Frontal cortex (tissue), 4 donors: ENCODE results near the gene MBNL2. TPM values are rescaled to one million over a fixed set of nuclear protein-coding genes. Genes with fewer than 3 reads are reported as not detected.
"Not testable (repeated sequence)": the region's sequence is repeated elsewhere in the genome, so short reads cannot be mapped to it uniquely, and the experiment has no call there.

Experiments
- DNase-seq, 2 donors: peaks; one replicate each; pipeline ENCODE4 v3.0.0; 2012; ENCODE audit warnings: low spot score in 2 of 2
- FAIRE-seq: peaks from 2 replicates; lab custom pipeline; 2012; peaks lifted over from hg19 to GRCh38; lab: Jason Lieb, UNC
- total RNA-seq: library from RNA; depleted of rRNA; stranded (reverse); fragments of >200 nt; gene quantifications from one replicate; pipeline ENCODE4 v1.2.3, GENCODE V29; 2014
- donor health status: control.
- donor health status: control.
- donor health status: control.

Gene MBNL2
- total RNA-seq, 1 donor from 2014 or later, result 26.5 TPM

GRCh38 chr13:97205982-97206381 lies 16.2 kb upstream of the MBNL2 start:
- DNase-seq, result no peak
- no peak for FAIRE-seq

- FAIRE-seq, DNase-seq: not testable (repeated sequence)
Observed at GRCh38 chr13:97207252-97207651, 14.9 kb upstream of the MBNL2 start.

GRCh38 chr13:97211300-97211699 lies 10.8 kb upstream of the MBNL2 start:
- DNase-seq (no peak), FAIRE-seq (no peak)

GRCh38 chr13:97212004-97212403 lies 10.1 kb upstream of the MBNL2 start:
- DNase-seq, result no peak
- FAIRE-seq, result no peak

GRCh38 chr13:97212601-97213040 lies 9.5 kb upstream of the MBNL2 start:
- FAIRE-seq (no peak), DNase-seq (no peak)

- DNase-seq (no peak), FAIRE-seq (no peak)
Observed at GRCh38 chr13:97214921-97215320, 7.2 kb upstream of the MBNL2 start.

GRCh38 chr13:97215325-97215724 lies 6.8 kb upstream of the MBNL2 start:
- FAIRE-seq, result no peak
- no peak for DNase-seq

- DNase-seq (no peak), FAIRE-seq (no peak)
Observed at GRCh38 chr13:97219226-97219625, 2.9 kb upstream of the MBNL2 start.

- no peak for DNase-seq
Observed at GRCh38 chr13:97220151-97220900, 1.8 kb upstream of the MBNL2 start.

GRCh38 chr13:97221046-97221445 lies 1.1 kb upstream of the MBNL2 start:
- DNase-seq (no peak), FAIRE-seq (no peak)

More at GRCh38 chr13:97220151-97220900, 1.8 kb upstream of the MBNL2 start:
- no peak for FAIRE-seq

- no peak for DNase-seq
- no peak for FAIRE-seq
Observed at GRCh38 chr13:97221466-97221865, 667 bp upstream of the MBNL2 start.

GRCh38 chr13:97223037-97223710 lies 1.0 kb downstream of the MBNL2 start:
- FAIRE-seq (no peak), DNase-seq (no peak)

GRCh38 chr13:97223711-97224541 lies 1.8 kb downstream of the MBNL2 start:
- DNase-seq (peak in 1 of 2 donors; percentile 44), FAIRE-seq (no peak)

GRCh38 chr13:97224544-97225300 lies 2.6 kb downstream of the MBNL2 start:
- FAIRE-seq, result no peak

GRCh38 chr13:97225533-97225932 lies 3.4 kb downstream of the MBNL2 start:
- DNase-seq (no peak), FAIRE-seq (no peak)

More at GRCh38 chr13:97224544-97225300, 2.6 kb downstream of the MBNL2 start:
- no peak for DNase-seq

GRCh38 chr13:97226013-97226412 lies 3.9 kb downstream of the MBNL2 start:
- DNase-seq, result no peak
- no peak for FAIRE-seq

- DNase-seq (no peak), FAIRE-seq (no peak)
Observed at GRCh38 chr13:97226788-97227627, 4.9 kb downstream of the MBNL2 start.

- no peak for FAIRE-seq
- DNase-seq, result no peak
Observed at GRCh38 chr13:97228850-97229521, 6.9 kb downstream of the MBNL2 start.
